K562 (cell line): ENCODE measurements around the gene LPAR2. TPM values are rescaled to one million over a fixed set of nuclear protein-coding genes. Genes with fewer than 3 reads are reported as not detected.

ENCODE experiments used
- ATAC-seq: fragments of 200-7000 bp; cut with Tn5 transposase; 3 replicates; pipeline ENCODE4 v1.9.1; 2020; ENCODE audit warnings: moderate library complexity
- BruUV-seq: library from RNA; stranded (reverse); fragments of 400-500 nt; replicated peaks from 2 replicates; lab custom pipeline; 2021; lab: Mats Ljungman, UMichigan
- CTCF ChIA-PET: fragments of 300-600 bp; formaldehyde crosslinking; extraction: SDS; loops from one replicate; lab custom pipeline; 2021; ENCODE audit warnings: low intra/inter-chr PET ratio; lab: Yijun Ruan, JAX
- POLR2A ChIA-PET: fragments of 300-600, 350-650 bp; sonication (Branson Sonifier 250); formaldehyde crosslinking; extraction: SDS; loops from one replicate; lab custom pipeline; 2021; ENCODE audit warnings: antibody characterized with exemption, inconsistent platforms; lab: Yijun Ruan, JAX
- DNase-seq, 4 experiments: peaks; one replicate each; pipeline versions ENCODE4 v3.0.0 to v3.0.0-alpha.2; 2011 to 2018; ENCODE audit warnings: low spot score in 3 of 4, mixed read lengths in 3 of 4; ENCODE audit errors: extremely low read depth in 1 of 4
- FAIRE-seq: peaks from 2 replicates; lab custom pipeline; 2011; peaks lifted over from hg19 to GRCh38; lab: Jason Lieb, UNC
- H2AFZ ChIP-seq: 2 replicates; pipeline ENCODE4 v1.6.0; 2011; ENCODE audit warnings: low read depth, low read length, control low read depth, inconsistent platforms
- H3K27ac ChIP-seq: fragments of 200-600 bp; 3 replicates; pipeline ENCODE4 v1.8.0; 2011; ENCODE audit warnings: low read depth, mild to moderate bottlenecking, control low read depth, inconsistent platforms, low read length, moderate library complexity, mixed read lengths; ENCODE audit errors: extremely low read depth
- H3K27me3 ChIP-seq, 2 experiments: fragments of 300-600 bp in 1 of 2; 2 replicates in 1 of 2; 3 replicates in 1 of 2; pipeline versions ENCODE4 v1.6.0 to v1.8.0; 2011; ENCODE audit warnings: inconsistent platforms in 2 of 2, low read length in 2 of 2, mild to moderate bottlenecking in 1 of 2, mixed read lengths in 1 of 2, moderate library complexity in 1 of 2; ENCODE audit not compliant: control insufficient read depth in 2 of 2, insufficient read depth in 2 of 2
- H3K36me3 ChIP-seq: fragments of 300-600 bp; 3 replicates; pipeline ENCODE4 v1.8.0; 2011; ENCODE audit warnings: mild to moderate bottlenecking, low read length, inconsistent platforms; ENCODE audit not compliant: control insufficient read depth, insufficient read depth
- H3K4me1 ChIP-seq, 2 experiments: fragments of 200-600 bp in 1 of 2; replicated peaks in 1 of 2; 2 replicates in 1 of 2; 3 replicates in 1 of 2; pipeline versions ENCODE4 v1.5.1 to v1.8.0; 2011; ENCODE audit warnings: inconsistent platforms in 2 of 2, low read length in 2 of 2, mild to moderate bottlenecking in 1 of 2, mixed read lengths in 1 of 2, moderate library complexity in 1 of 2; ENCODE audit not compliant: control insufficient read depth in 2 of 2, insufficient read depth in 2 of 2
- H3K4me2 ChIP-seq: 2 replicates; pipeline ENCODE4 v1.6.1; 2011; ENCODE audit warnings: low read length, control low read depth, inconsistent platforms, mixed read lengths; ENCODE audit not compliant: insufficient read depth
- H3K4me3 ChIP-seq: fragments of 200-600 bp; sonication (generic), shearing (Covaris generic); 2 replicates; pipeline ENCODE4 v1.5.1; 2016; ENCODE audit warnings: control low read depth, inconsistent platforms
- H3K79me2 ChIP-seq: fragments of 200-600 bp; 3 replicates; pipeline ENCODE4 v1.8.0; 2011; ENCODE audit warnings: low read length, inconsistent platforms; ENCODE audit not compliant: control insufficient read depth, insufficient read depth
- H3K9ac ChIP-seq, 2 experiments: 2 replicates each; pipeline versions ENCODE4 v1.6.0 to v1.6.1; 2011; ENCODE audit warnings: low read depth in 2 of 2, low read length in 2 of 2, control low read depth in 1 of 2, inconsistent platforms in 1 of 2, mild to moderate bottlenecking in 1 of 2, mixed read lengths in 1 of 2; ENCODE audit not compliant: insufficient read depth in 1 of 2
- H3K9me1 ChIP-seq: one replicate; pipeline ENCODE4 v1.6.0; 2011; ENCODE audit warnings: inconsistent platforms, mild to moderate bottlenecking, low read length, moderate library complexity; ENCODE audit not compliant: control insufficient read depth, insufficient read depth
- H3K9me3 ChIP-seq: replicated peaks from 2 replicates; pipeline ENCODE4 v1.5.1; 2011; ENCODE audit warnings: low read depth, low read length, inconsistent platforms; ENCODE audit not compliant: control insufficient read depth, insufficient read depth
- H4K20me1 ChIP-seq: replicated peaks from 2 replicates; pipeline ENCODE4 v1.6.1; 2011; ENCODE audit warnings: low read length, inconsistent platforms, mixed read lengths; ENCODE audit not compliant: control insufficient read depth, insufficient read depth
- CREBBP ChIP-seq: IDR thresholded peaks from one replicate; pipeline ENCODE4 v1.6.1; 2012; ENCODE audit warnings: low read depth, mild to moderate bottlenecking, control low read depth, inconsistent platforms, low read length
- GABPB2 ChIP-seq: fragments of 250-450 bp; sonication (Bioruptor Pico); conservative IDR thresholded peaks from 2 replicates; pipeline ENCODE4 v1.5.1; 2021; ENCODE audit warnings: mild to moderate bottlenecking
- HINFP ChIP-seq: fragments of 450-650 bp; conservative IDR thresholded peaks from 2 replicates; pipeline ENCODE4 v1.6.1; 2016; ENCODE audit warnings: missing genetic modification characterization, low read depth, mild to moderate bottlenecking, control low read depth, missing compliant biosample characterization
- HMBOX1 ChIP-seq: sonication (generic); IDR thresholded peaks from 2 replicates; pipeline ENCODE4 v1.6.1; 2016
- NCOA1 ChIP-seq: fragments of 450-650 bp; IDR thresholded peaks from 2 replicates; pipeline ENCODE4 v1.6.1; 2016; ENCODE audit warnings: low read depth
- NFE2 ChIP-seq: IDR thresholded peaks from 2 replicates; pipeline ENCODE4 v1.6.1; 2014; ENCODE audit warnings: antibody characterized with exemption, low read depth
- PHTF2 ChIP-seq: fragments of 250-450 bp; sonication (Bioruptor Pico); IDR thresholded peaks from 2 replicates; pipeline ENCODE4 v1.5.0; 2021; ENCODE audit warnings: mild to moderate bottlenecking
- POLR2G ChIP-seq: fragments of 200-400 bp; formaldehyde crosslinking; IDR thresholded peaks from 2 replicates; pipeline ENCODE4 v1.6.1; 2017; ENCODE audit warnings: low read depth, mild to moderate bottlenecking, antibody characterized with exemption, low read length, moderate library complexity
- PRPF4 ChIP-seq: fragments of 200-400 bp; formaldehyde crosslinking; IDR thresholded peaks from one replicate; pipeline ENCODE4 v1.6.1; 2017; ENCODE audit warnings: low read length, low read depth, mild to moderate bottlenecking; ENCODE audit not compliant: insufficient read depth, poor library complexity, severe bottlenecking
- SMARCA4 ChIP-seq: fragments of 450-650 bp; IDR thresholded peaks from 2 replicates; pipeline ENCODE4 v1.6.1; 2016
- TEAD1 ChIP-seq, 2 experiments: fragments of 450-650 bp in 1 of 2; sonication (generic) in 1 of 2; formaldehyde crosslinking; IDR thresholded peaks; 2 replicates each; pipeline versions ENCODE4 v1.4.0 to v1.8.0; 2020 to 2022; ENCODE audit warnings: mild to moderate bottlenecking in 2 of 2, missing genetic modification reagents in 1 of 2
- WGBS: fragments of 100-300 bp; shearing (Covaris generic); methylation state at CpG from one replicate; pipeline ENCODE4 v1.1.6; 2016; ENCODE audit warnings: low coverage, mixed read lengths; ENCODE audit not compliant: insufficient coverage; ENCODE audit errors: missing lambda C conversion rate; 5-methylcytosine and 5-hydroxymethylcytosine counted together
- in situ Hi-C: fragments of 300-500 bp; cut with MboI; formaldehyde crosslinking; loops from 4 replicates; pipeline ENCODE4 v1.15.0; 2018; ENCODE audit warnings: inconsistent platforms, mixed read lengths
- intact Hi-C: fragments of 100-400 bp; cut with micrococcal nuclease; formaldehyde crosslinking; loops from 2 replicates; pipeline ENCODE4 v1.14.2; 2022
- polyA plus RNA-seq, 8 experiments: library from polyadenylated mRNA; depleted of rRNA in 4 of 8; stranded (reverse) in 5 of 8; unstranded in 3 of 8; fragments of >200 nt; fragmentation: Nextera tagmentation in 2 of 8; fragmentation: Illumina TruSeq in 1 of 8; extraction: Ambion mirVana in 2 of 8; extraction: Trizol in 1 of 8; gene quantifications; 2 replicates each; pipeline versions ENCODE4 v1.2.1 to v1.2.3, GENCODE V29; 2011 to 2014; ENCODE audit warnings: inconsistent platforms in 1 of 8, missing spikeins in 1 of 8
- total RNA-seq, 7 experiments: library from RNA; depleted of rRNA in 6 of 7; stranded (reverse); fragments of >200 nt in 6 of 7; fragmentation: Illumina TruSeq in 2 of 7; extraction: Trizol in 2 of 7; gene quantifications; 2 replicates each; pipeline versions ENCODE4 v1.2.1 to v1.2.3, GENCODE V29; 2011 to 2021; ENCODE audit warnings: low replicate concordance in 1 of 7

The LPAR2 gene
- total and polyA plus RNA-seq, 9 of the 15 experiments (the other 6 are each of a cell fraction or from before 2014, with no cell fraction given), result 0.63 to 13.8 (median 4.4) TPM

- no peak overlapping the region for H3K9ac ChIP-seq
- 0 out of 3 replicates have a peak, but pooled peaks cover under 1% of the 10 kb centered on the region for H3K79me2 ChIP-seq
- peaks cover 0 to 4% of the 10 kb centered on the region in 2 experiments; a peak in 2 of 5 replicates for H3K4me1 ChIP-seq
- TF ChIP-seq TEAD1 (CRISPR knock-in tag; IDR thresholded peaks at IDR 0.05) (no peak), POLR2G (peak; percentile 24; the same call in 1 of the 2 replicates), GABPB2 (no peak)
- no peak overlapping the region for H3K4me3 ChIP-seq
- H3K9me1 ChIP-seq, result no peaks in the 10 kb centered on the region
- BruUV-seq, result no TSS peak
- CTCF ChIA-PET, result no interaction called here
- ATAC-seq (no peak), DNase-seq (peak in 1 of 4 experiments; percentile 2), FAIRE-seq (no peak)
- no peaks in the 10 kb centered on the region for H3K27me3 ChIP-seq
- no peaks in the 10 kb centered on the region for H4K20me1 ChIP-seq
- 91% methylated on average over 13 of the region's 15 CpGs for WGBS
- H3K4me2 ChIP-seq, result no peak overlapping the region
- peaks cover 98% of the 10 kb centered on the region for H3K36me3 ChIP-seq
- POLR2A ChIA-PET, result no interaction called here
- intact Hi-C loops, result no loop called here
- in situ Hi-C loops, result no loop called here
- no peak overlapping the region for H3K27ac ChIP-seq
- no peaks in the 10 kb centered on the region for H3K9me3 ChIP-seq
- H2AFZ ChIP-seq, result no peak overlapping the region
Measured at GRCh38 chr19:19654441-19654840, 26.4 kb upstream of the LPAR2 start.

- BruUV-seq, result no TSS peak
- no peak for FAIRE-seq
- no peaks in the 10 kb centered on the region for H3K9me1 ChIP-seq
- H4K20me1 ChIP-seq, result no peaks in the 10 kb centered on the region
- no peak overlapping the region for H3K4me3 ChIP-seq
- no peaks in the 10 kb centered on the region for H3K27me3 ChIP-seq
- peaks cover 97% of the 10 kb centered on the region for H3K36me3 ChIP-seq
- H3K9ac ChIP-seq, result no peak overlapping the region
- no peak overlapping the region for H2AFZ ChIP-seq
- intact Hi-C loops (no loop called here), in situ Hi-C loops (no loop called here)
- peaks cover 0 to 4% of the 10 kb centered on the region in 2 experiments; a peak in 1 of 5 replicates for H3K4me1 ChIP-seq
- no peaks in the 10 kb centered on the region for H3K79me2 ChIP-seq
- ChIA-PET POLR2A (interaction anchor here (0.6 to 5.6 kb wide), 2 partner anchors 8 to 101 kb away, joined by 3 to 40 read pairs; partner anchors contain the start of gene ATP13A1), CTCF (no interaction called here)
- no peak overlapping the region for H3K4me2 ChIP-seq
- no peak for ATAC-seq
- H3K9me3 ChIP-seq, result no peaks in the 10 kb centered on the region
- no peak for DNase-seq
- 97% methylated on average over 22 of the region's 23 CpGs for WGBS
- no peak overlapping the region for H3K27ac ChIP-seq
- TF ChIP-seq SMARCA4, result no peak
- no peak for TF ChIP-seq HINFP (tag)
- TF ChIP-seq NCOA1, result no peak
- TF ChIP-seq NFE2, result no peak
- no peak for TF ChIP-seq PHTF2 (CRISPR knock-in tag)
- no peak for TF ChIP-seq HMBOX1
- no peak for TF ChIP-seq PRPF4
- no peak for TF ChIP-seq CREBBP
Measured at GRCh38 chr19:19653597-19654147, 25.7 kb upstream of the LPAR2 start.
